Measurements from ENCODE around the gene ASPHD1.
"Not testable (repeated sequence)": the region's sequence is repeated elsewhere in the genome, so short reads cannot be mapped to it uniquely, and the experiment has no call there.

The ASPHD1 gene, protein sequence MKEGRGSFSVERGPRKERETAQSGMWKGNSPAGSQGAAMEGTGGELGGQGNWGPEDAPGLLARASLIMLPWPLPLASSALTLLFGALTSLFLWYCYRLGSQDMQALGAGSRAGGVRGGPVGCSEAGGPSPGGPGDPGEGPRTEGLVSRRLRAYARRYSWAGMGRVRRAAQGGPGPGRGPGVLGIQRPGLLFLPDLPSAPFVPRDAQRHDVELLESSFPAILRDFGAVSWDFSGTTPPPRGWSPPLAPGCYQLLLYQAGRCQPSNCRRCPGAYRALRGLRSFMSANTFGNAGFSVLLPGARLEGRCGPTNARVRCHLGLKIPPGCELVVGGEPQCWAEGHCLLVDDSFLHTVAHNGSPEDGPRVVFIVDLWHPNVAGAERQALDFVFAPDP

GRCh38 chr16:29900102-29900887 is at the start of gene ASPHD1:
Gene ASPHD1, plus strand, starts transcription at chr16:29900488. Its CDS starts 484 bp downstream, at chr16:29900972.
- DNase-seq (ENCODE audit: low read depth in 2 of 2), result peak; percentile 17 to 54

DNA sequence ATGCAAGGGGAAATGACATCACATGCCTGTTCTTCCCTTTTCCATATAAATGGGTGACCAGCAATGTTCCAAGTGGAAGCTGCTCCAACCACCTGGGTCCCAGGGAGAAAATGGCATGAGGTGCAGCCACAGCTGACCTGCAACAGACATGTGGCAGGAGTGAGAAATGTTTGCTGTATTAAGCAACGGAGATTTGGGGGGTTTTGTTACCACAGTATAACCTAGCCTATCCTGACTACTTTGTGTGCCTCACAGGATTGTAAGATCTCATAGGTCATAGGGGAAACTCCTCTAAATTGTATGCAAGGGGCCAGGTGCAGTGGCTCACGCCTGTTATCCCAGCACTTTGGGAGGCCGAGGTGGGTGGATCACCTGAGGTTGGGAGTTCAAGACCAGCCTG is 49.3 kb upstream of the ASPHD1 start:
- no peak for DNase-seq (ENCODE audit: low read depth in 2 of 2)

- DNase-seq (ENCODE audit: low read depth in 2 of 2), result no peak
These were observed 47.6 kb upstream of the ASPHD1 start for GRCh38 chr16:29852654-29853053.

DNA sequence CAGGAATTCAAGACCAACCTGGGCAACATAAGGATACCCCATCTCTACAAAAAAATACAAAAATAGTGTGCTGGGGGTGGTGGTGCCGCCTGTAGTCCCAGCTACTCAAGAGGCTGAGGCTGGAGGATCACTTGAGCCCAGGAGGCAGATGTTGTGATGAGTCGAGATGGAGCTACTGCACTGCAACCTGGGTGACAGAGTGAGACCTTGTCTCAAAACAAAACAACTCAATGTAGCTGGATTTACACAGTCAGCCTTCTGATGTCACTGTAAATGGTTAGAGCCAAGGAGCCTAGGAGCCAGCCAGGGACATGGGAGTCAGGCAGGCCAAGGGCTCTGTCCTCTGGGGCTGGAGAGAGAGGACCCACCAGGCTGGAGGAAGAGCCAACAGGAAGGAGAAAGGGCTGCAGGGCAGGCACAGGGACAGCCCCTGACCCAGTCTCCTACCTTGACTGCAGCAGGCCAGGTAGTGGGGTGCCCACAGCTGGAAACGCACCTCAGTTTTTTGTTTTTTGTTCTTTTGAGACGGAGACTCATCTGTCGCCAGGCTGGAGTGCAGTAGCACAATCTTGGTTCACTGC is 45.7 kb upstream of the ASPHD1 start:
- no peak for DNase-seq (ENCODE audit: low read depth in 2 of 2)

- DNase-seq (ENCODE audit: low read depth in 2 of 2), result no peak
These were observed 43.0 kb upstream of the ASPHD1 start for GRCh38 chr16:29857133-29857760.

DNA sequence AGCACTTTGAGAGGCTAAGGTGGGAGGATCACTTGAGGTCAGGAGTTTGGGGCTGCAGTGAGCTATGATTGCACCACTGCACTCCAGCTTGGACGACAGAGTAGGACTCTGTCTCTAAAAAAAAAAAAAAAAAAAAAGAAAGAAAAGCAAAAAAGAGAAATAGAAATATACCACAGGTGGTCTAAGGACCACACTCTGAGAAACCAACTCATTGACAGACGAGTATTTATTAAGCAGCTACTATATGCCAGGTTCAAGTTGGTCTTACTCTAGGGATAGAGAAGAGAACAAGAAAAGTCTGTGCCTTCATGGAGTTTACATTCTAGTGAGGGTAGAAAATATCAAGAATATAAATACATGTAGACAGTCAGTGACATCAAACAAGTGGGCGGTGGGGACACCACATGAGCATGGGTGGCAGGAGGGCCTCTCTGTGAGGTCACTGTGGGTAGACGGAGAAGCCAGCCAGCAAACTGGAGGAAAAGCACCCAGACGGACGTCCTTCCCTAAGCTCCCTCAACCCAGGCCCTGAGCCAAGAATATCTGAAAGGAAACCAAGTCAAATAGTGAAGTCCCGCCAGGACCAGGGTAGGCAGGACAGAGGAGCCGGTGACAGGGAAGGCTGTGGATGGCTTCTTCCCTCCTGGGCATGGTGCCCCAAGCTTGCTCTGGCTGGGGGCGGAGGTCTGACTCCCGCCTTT is 42.0 kb upstream of the ASPHD1 start:
- DNase-seq (ENCODE audit: low read depth in 2 of 2), result no peak

- no peak for DNase-seq (ENCODE audit: low read depth in 2 of 2)
These were observed 41.3 kb upstream of the ASPHD1 start for GRCh38 chr16:29858974-29859373.

- DNase-seq (ENCODE audit: low read depth in 2 of 2), result no peak
These were observed 40.1 kb upstream of the ASPHD1 start for GRCh38 chr16:29860218-29860617.

- no peak for DNase-seq (ENCODE audit: low read depth in 2 of 2)
These were observed 37.9 kb upstream of the ASPHD1 start for GRCh38 chr16:29862383-29862883.

DNA sequence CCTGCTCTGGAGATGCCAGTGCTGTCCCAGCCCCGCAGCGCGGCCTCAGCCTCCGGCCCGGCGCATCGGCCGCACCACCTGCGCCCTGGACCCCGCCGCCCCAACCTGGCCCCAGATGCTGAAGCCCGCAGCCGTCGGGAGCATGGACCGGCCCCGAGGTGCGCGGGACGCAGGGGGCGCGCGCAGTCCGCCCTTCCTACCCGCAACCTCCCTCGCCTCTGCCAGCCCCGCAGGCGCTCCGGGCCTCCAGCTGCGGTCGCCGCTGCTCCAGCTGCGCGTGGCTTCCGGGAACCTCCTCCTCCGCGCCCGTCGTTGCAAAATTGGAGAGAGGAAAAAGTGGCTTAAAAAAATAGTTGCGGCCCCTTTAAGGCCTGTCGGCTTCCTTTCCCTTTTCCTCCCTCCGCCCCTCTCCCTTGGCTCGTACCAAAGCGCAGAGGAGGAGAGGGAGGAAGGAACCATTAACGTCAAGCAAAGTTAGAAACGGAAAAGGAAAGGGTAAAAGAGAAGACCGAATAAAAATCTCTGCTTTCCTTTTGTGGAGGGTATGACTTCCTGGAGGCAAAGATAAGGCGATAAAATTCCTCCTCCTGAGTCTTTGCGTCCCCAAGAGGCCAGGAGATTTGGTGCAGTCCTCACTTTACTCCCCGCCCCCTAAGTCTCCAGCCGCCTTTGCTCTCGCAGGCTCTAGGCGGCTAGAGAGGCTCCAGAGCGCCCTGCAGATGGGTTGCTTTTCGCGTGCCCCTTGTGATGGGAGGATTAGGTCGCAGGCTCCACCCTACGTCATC is 37.2 kb upstream of the ASPHD1 start, which contains the start of gene CDIPT:
Gene CDIPT (minus strand): TSS at position 343 of the 785 bp plus-strand sequence. CDS start 369 bp downstream, outside the sequence.
- DNase-seq (ENCODE audit: low read depth in 2 of 2), result peak; percentile 87 to 88

DNA sequence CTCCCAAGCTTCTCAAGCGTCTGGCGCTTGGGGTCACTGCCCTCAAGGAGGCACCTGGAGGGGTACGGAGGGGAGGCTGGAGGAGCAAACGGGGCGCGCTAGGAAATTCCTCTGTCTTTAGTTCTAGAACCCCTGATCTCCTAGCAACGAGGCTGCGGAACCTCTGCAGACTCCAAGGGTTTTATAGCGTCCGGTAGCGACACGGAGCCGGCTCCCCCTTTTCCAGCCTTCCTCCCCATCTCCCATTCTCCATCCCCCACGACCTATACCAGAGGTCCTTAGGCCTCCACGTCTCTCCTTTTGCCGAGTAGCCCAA is 36.7 kb upstream of the ASPHD1 start:
- DNase-seq (ENCODE audit: low read depth in 2 of 2), result no peak

GRCh38 chr16:29864205-29864604 is 36.1 kb upstream of the ASPHD1 start:
- no peak for DNase-seq (ENCODE audit: low read depth in 2 of 2)

GRCh38 chr16:29868396-29869009 is 31.8 kb upstream of the ASPHD1 start:
- DNase-seq (ENCODE audit: low read depth in 2 of 2), result no peak

DNA sequence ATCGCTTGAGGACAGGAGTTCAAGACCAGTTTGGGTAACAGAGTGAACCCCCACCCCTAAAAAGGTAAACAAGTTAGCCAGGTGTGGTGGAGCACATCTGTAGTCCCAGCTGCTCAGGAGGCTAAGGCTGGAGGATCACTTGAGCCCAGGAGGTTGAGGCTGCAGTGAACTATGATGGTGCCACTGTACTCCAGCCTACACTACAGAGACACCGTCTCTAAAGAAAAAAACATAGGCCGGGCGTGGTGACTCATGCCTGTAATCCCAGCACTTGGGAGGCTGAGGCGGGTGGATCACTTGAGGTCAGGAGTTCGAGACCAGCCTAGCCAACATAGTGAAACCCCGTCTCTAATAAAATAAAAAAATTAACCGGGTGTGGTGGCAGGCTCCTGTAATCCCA is 31.2 kb upstream of the ASPHD1 start:
- DNase-seq (ENCODE audit: low read depth in 2 of 2), result not testable (repeated sequence)

DNA sequence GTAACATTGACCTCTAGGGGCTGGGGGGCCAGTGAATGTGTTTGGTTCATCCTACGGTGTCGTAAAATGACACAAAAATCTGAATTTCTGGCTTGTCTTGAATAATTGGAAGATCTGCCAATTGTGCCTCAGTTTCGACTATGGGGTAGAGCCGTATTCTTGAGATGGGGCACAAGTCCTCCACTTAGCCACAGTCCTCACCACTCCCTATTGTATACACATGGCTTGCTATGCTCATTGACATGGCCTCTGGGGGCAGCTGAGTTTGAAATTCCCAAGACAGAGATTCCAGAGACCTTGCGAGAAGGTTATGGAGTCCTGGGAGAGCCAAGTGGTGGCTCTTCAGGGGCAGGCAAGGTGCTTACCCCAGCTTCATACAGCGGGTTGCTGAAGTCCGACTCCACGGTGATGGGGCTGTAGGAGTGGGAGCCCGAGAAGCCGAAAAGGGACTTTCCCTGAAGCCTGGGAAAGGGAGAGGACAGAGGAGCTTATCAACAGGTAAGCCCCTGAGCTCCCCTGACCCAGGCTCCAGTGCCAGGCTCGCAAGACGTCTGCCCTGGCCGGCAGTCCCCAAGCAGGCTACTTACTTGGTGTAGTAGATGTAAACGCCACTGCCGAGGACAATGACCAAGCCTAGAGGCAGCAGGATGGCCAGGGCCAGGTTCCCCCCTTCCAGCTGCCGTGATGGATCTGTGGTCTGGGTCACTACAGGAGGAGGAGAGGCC is 28.3 kb upstream of the ASPHD1 start:
- DNase-seq (ENCODE audit: low read depth in 2 of 2), result no peak

- no peak for DNase-seq (ENCODE audit: low read depth in 2 of 2)
These were observed 27.0 kb upstream of the ASPHD1 start for GRCh38 chr16:29873319-29873718.

DNA sequence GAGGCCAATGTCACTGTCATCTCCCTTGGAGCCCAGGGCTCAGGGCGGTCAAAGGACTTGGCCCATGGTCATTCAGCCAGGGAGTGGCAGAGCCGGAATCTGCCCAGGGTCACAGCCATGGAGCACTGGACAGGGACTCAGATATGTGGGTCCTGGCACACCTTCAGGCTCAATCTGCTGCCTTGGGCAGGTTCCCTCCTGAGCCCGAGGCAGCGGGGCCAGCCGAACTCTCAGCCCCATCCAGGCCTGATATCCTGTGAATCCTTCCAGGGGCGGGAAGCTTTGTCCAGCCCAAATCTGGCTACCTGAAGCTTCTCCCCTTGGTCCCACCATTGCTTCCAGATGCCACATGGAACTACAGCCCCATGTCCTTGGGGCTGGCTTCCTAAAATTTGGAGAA is 25.1 kb upstream of the ASPHD1 start:
- DNase-seq (ENCODE audit: low read depth in 2 of 2), result no peak

- no peak for DNase-seq (ENCODE audit: low read depth in 2 of 2)
These were observed 24.1 kb upstream of the ASPHD1 start for GRCh38 chr16:29876217-29876593.

GRCh38 chr16:29876594-29877249 is 23.6 kb upstream of the ASPHD1 start:
- peak in 1 of 2 donors; percentile 19 for DNase-seq (ENCODE audit: low read depth in 2 of 2)

Data from stimulated activated CD8-positive, alpha-beta memory T cell treated with anti-CD3 and anti-CD28 coated beads, Interleukin-7, amount 100 ng/mL, for 4 hours (primary cell).